ENCODE measurements around the gene PAX4. TPM values are rescaled to one million over a fixed set of nuclear protein-coding genes. Genes with fewer than 3 reads are reported as not detected.

PAX4 gene
- polyA plus RNA-seq, 1 donor from 2014 or later: not detected

DNA sequence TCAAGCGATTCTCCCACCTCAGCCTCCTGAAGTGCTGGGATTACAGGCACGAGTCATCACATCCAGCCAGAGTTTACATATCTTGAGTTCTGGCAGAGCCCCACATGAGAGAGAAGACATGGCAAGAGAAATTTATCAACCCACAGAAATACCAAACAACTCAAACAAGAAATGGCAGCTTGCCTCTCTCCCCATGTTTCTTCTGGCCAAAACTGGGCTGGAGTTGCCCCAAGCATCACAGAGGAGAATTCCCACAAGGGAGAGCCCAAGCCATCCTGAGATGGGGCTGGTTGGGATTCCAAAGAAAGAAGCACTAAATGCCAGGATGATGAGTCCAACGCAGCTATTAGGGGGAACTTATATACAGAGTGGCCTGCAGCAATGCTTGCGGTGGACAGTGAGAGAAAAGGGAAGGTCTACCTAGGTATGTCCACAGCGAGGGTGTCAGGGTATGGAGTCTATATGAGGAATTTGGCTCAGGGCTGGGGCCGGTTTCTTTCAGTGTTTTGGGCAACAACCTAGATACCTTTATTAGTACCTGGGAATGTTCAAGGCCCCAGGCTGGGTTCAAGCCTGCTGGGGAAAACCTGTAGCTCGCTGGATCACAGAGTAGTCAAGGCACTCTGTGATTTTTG lies 14.5 kb upstream of the PAX4 start:
- Histone ChIP-seq H3K4me2 (ENCODE audit: low read length) (no peak overlapping the region), H3K27ac (ENCODE audit: low read length) (no peak overlapping the region), H2AFZ (ENCODE audit: low read depth, low read length) (no peak overlapping the region), H3K4me3 (ENCODE audit: low read length) (no peak overlapping the region), H3K27me3 (ENCODE audit: insufficient read depth, low read depth, low read length) (no peaks in the 10 kb centered on the region), H3K36me3 (ENCODE audit: insufficient read depth, low read length) (no peaks in the 10 kb centered on the region), H3K9ac (ENCODE audit: low read length) (no peak overlapping the region), H4K20me1 (ENCODE audit: insufficient read depth) (no peaks in the 10 kb centered on the region), H3K9me3 (ENCODE audit: low read length) (no peaks in the 10 kb centered on the region), H3K9me2 (ENCODE audit: insufficient read depth, low read length) (no peaks in the 10 kb centered on the region), H3K79me2 (replicated peaks; ENCODE audit: insufficient read depth, low read length) (no peaks in the 10 kb centered on the region), H3F3A (ENCODE audit: insufficient read depth, low read length, poor library complexity, severe bottlenecking) (no peaks in the 10 kb centered on the region)
- no peak for TF ChIP-seq TAF1 (IDR thresholded peaks at IDR 0.05; ENCODE audit: low read depth)
- no peak for TF ChIP-seq EZH2 (IDR thresholded peaks at IDR 0.05; ENCODE audit: borderline replicate concordance, insufficient read depth, low read length, poor library complexity, severe bottlenecking)
- TF ChIP-seq RAD21 (conservative IDR thresholded peaks at IDR 0.05): no peak
- TF ChIP-seq SMC3 (conservative IDR thresholded peaks at IDR 0.05; ENCODE audit: poor library complexity): no peak
- TF ChIP-seq, protein P1, sequence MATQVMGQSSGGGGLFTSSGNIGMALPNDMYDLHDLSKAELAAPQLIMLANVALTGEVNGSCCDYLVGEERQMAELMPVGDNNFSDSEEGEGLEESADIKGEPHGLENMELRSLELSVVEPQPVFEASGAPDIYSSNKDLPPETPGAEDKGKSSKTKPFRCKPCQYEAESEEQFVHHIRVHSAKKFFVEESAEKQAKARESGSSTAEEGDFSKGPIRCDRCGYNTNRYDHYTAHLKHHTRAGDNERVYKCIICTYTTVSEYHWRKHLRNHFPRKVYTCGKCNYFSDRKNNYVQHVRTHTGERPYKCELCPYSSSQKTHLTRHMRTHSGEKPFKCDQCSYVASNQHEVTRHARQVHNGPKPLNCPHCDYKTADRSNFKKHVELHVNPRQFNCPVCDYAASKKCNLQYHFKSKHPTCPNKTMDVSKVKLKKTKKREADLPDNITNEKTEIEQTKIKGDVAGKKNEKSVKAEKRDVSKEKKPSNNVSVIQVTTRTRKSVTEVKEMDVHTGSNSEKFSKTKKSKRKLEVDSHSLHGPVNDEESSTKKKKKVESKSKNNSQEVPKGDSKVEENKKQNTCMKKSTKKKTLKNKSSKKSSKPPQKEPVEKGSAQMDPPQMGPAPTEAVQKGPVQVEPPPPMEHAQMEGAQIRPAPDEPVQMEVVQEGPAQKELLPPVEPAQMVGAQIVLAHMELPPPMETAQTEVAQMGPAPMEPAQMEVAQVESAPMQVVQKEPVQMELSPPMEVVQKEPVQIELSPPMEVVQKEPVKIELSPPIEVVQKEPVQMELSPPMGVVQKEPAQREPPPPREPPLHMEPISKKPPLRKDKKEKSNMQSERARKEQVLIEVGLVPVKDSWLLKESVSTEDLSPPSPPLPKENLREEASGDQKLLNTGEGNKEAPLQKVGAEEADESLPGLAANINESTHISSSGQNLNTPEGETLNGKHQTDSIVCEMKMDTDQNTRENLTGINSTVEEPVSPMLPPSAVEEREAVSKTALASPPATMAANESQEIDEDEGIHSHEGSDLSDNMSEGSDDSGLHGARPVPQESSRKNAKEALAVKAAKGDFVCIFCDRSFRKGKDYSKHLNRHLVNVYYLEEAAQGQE (IDR thresholded peaks at IDR 0.05; ENCODE audit: borderline replicate concordance): no peak
- TF ChIP-seq, protein P2, sequence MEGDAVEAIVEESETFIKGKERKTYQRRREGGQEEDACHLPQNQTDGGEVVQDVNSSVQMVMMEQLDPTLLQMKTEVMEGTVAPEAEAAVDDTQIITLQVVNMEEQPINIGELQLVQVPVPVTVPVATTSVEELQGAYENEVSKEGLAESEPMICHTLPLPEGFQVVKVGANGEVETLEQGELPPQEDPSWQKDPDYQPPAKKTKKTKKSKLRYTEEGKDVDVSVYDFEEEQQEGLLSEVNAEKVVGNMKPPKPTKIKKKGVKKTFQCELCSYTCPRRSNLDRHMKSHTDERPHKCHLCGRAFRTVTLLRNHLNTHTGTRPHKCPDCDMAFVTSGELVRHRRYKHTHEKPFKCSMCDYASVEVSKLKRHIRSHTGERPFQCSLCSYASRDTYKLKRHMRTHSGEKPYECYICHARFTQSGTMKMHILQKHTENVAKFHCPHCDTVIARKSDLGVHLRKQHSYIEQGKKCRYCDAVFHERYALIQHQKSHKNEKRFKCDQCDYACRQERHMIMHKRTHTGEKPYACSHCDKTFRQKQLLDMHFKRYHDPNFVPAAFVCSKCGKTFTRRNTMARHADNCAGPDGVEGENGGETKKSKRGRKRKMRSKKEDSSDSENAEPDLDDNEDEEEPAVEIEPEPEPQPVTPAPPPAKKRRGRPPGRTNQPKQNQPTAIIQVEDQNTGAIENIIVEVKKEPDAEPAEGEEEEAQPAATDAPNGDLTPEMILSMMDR (IDR thresholded peaks at IDR 0.05; ENCODE audit: poor library complexity, severe bottlenecking): no peak
- TF ChIP-seq POLR2AphosphoS5 (IDR thresholded peaks at IDR 0.05): no peak
- no peak for TF ChIP-seq MXI1 (conservative IDR thresholded peaks at IDR 0.05; ENCODE audit: poor library complexity, severe bottlenecking)
- TF ChIP-seq EP300 (conservative IDR thresholded peaks at IDR 0.05; ENCODE audit: poor library complexity, severe bottlenecking): no peak

DNA sequence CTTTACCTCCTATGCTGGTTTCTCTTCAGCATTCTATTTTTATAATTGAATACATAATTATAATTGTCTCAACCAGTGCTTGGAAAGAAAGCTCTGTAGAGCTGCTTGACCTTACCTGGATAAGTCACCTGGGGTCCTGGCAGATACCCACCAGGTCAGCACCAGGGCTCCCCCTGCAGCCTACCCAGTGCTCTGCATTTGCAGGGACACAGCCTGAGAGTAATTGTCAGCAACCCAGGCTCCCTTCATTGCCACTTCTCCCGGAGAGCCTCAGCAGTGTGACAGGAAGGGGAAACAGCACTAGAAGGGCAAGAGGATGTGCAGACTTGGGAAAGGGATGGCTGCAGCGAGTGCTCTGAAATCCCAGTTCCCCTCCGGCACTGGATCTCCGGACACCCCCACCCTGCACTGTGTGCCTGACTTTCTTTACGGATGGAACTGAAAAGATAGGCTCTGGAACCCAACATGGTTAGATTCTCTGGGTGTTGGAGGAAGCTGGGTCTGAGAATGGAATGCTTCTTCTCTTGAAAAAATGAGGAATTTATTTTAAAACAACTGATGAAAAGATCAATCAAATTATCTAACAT lies 11.4 kb upstream of the PAX4 start:
- Histone ChIP-seq H3K27me3 (ENCODE audit: insufficient read depth, low read depth, low read length) (no peaks in the 10 kb centered on the region), H3K9me2 (ENCODE audit: insufficient read depth, low read length) (no peaks in the 10 kb centered on the region), H3K4me3 (ENCODE audit: low read length) (no peak overlapping the region), H2AFZ (ENCODE audit: low read depth, low read length) (no peak overlapping the region), H3K9ac (ENCODE audit: low read length) (no peak overlapping the region), H3K9me3 (ENCODE audit: low read length) (no peaks in the 10 kb centered on the region), H3F3A (ENCODE audit: insufficient read depth, low read length, poor library complexity, severe bottlenecking) (no peaks in the 10 kb centered on the region), H3K4me2 (ENCODE audit: low read length) (no peak overlapping the region), H3K79me2 (replicated peaks; ENCODE audit: insufficient read depth, low read length) (no peaks in the 10 kb centered on the region), H3K36me3 (ENCODE audit: insufficient read depth, low read length) (no peaks in the 10 kb centered on the region), H3K27ac (ENCODE audit: low read length) (no peak overlapping the region), H4K20me1 (ENCODE audit: insufficient read depth) (no peaks in the 10 kb centered on the region)
- TF ChIP-seq RAD21 (conservative IDR thresholded peaks at IDR 0.05): no peak

All from neural cell (in vitro differentiated cells).